Neural cell (in vitro differentiated cells): ENCODE results near the gene HADHB. TPM values are rescaled to one million over a fixed set of nuclear protein-coding genes. Genes with fewer than 3 reads are reported as not detected.

Source experiments
- H2AFZ ChIP-seq: fragments of 200-600, 300-800 bp; sonication (generic), shearing (Covaris generic); 2 replicates; pipeline ENCODE4 v1.6.0; 2014; ENCODE audit warnings: low read depth, mild to moderate bottlenecking, antibody characterized with exemption, low read length, moderate library complexity
- H3F3A ChIP-seq: fragments of 200-600 bp; shearing (Covaris generic); 2 replicates; pipeline ENCODE4 v1.6.1; 2016; ENCODE audit warnings: mild to moderate bottlenecking, moderate library complexity, mixed read lengths, antibody characterized with exemption, low read length; ENCODE audit not compliant: insufficient read depth, poor library complexity, severe bottlenecking
- H3K27ac ChIP-seq: fragments of 200-600, 300-800 bp; sonication (generic), shearing (Covaris generic); 2 replicates; pipeline ENCODE4 v1.5.1; 2014; ENCODE audit warnings: mild to moderate bottlenecking, low read length, moderate library complexity
- H3K27me3 ChIP-seq: fragments of 300-800, 200-600 bp; sonication (generic), shearing (Covaris generic); 2 replicates; pipeline ENCODE4 v1.6.0; 2014; ENCODE audit warnings: mild to moderate bottlenecking, low read depth, low read length, moderate library complexity; ENCODE audit not compliant: insufficient read depth
- H3K36me3 ChIP-seq: fragments of 300-800, 200-600 bp; sonication (generic), shearing (Covaris generic); 2 replicates; pipeline ENCODE4 v1.5.1; 2014; ENCODE audit warnings: mild to moderate bottlenecking, antibody characterized with exemption, low read length, moderate library complexity; ENCODE audit not compliant: insufficient read depth
- H3K4me2 ChIP-seq: fragments of 300-800, 200-600 bp; sonication (generic), shearing (Covaris generic); 2 replicates; pipeline ENCODE4 v1.6.0; 2014; ENCODE audit warnings: mild to moderate bottlenecking, low read length
- H3K4me3 ChIP-seq: fragments of 300-800, 200-600 bp; sonication (generic), shearing (Covaris generic); 2 replicates; pipeline ENCODE4 v1.5.1; 2014; ENCODE audit warnings: mild to moderate bottlenecking, low read length, moderate library complexity
- H3K79me2 ChIP-seq: fragments of 200-600 bp; shearing (Covaris generic); replicated peaks from 2 replicates; pipeline ENCODE4 v1.6.0; 2014; ENCODE audit warnings: mild to moderate bottlenecking, low read length, moderate library complexity; ENCODE audit not compliant: insufficient read depth
- H3K9ac ChIP-seq: fragments of 300-800, 200-600 bp; sonication (generic), shearing (Covaris generic); 2 replicates; pipeline ENCODE4 v1.6.1; 2016; ENCODE audit warnings: mild to moderate bottlenecking, low read length, mixed read lengths
- H3K9me2 ChIP-seq: fragments of 200-600 bp; shearing (Covaris generic); 2 replicates; pipeline ENCODE4 v1.6.1; 2016; ENCODE audit warnings: mild to moderate bottlenecking, low read length, mixed read lengths; ENCODE audit not compliant: insufficient read depth
- H3K9me3 ChIP-seq: fragments of 200-600, 300-800 bp; sonication (generic), shearing (Covaris generic); 2 replicates; pipeline ENCODE4 v1.6.1; 2016; ENCODE audit warnings: mild to moderate bottlenecking, mixed run types, low read length, moderate library complexity, mixed read lengths
- H4K20me1 ChIP-seq: fragments of 200-600 bp; shearing (Covaris generic); 2 replicates; pipeline ENCODE4 v1.6.1; 2016; ENCODE audit warnings: mild to moderate bottlenecking, mixed run types; ENCODE audit not compliant: insufficient read depth
- CTCF ChIP-seq: fragments of 450-650 bp; IDR thresholded peaks from 2 replicates; pipeline ENCODE4 v1.5.1; 2014; ENCODE audit warnings: antibody characterized with exemption, mild to moderate bottlenecking, moderate library complexity; ENCODE audit not compliant: poor library complexity, severe bottlenecking
- EP300 ChIP-seq: fragments of 450-650 bp; conservative IDR thresholded peaks from 2 replicates; pipeline ENCODE4 v1.6.1; 2014; ENCODE audit warnings: antibody characterized with exemption, mild to moderate bottlenecking, moderate library complexity; ENCODE audit not compliant: poor library complexity, severe bottlenecking
- EZH2 ChIP-seq: fragments of 200-600, 300-800 bp; shearing (Covaris generic), sonication (generic); IDR thresholded peaks from 2 replicates; pipeline ENCODE4 v1.6.1; 2014; ENCODE audit warnings: antibody characterized with exemption, low read length, borderline replicate concordance, mild to moderate bottlenecking; ENCODE audit not compliant: insufficient read depth, poor library complexity, severe bottlenecking
- MXI1 ChIP-seq: fragments of 450-650 bp; conservative IDR thresholded peaks from 2 replicates; pipeline ENCODE4 v1.6.1; 2014; ENCODE audit warnings: antibody characterized with exemption, mild to moderate bottlenecking; ENCODE audit not compliant: poor library complexity, severe bottlenecking
- POLR2AphosphoS5 ChIP-seq: IDR thresholded peaks from 2 replicates; pipeline ENCODE4 v1.6.1; 2012
- RAD21 ChIP-seq: fragments of 450-650 bp; conservative IDR thresholded peaks from 2 replicates; pipeline ENCODE4 v1.6.1; 2014; ENCODE audit warnings: antibody characterized with exemption, mild to moderate bottlenecking, moderate library complexity
- REST ChIP-seq: IDR thresholded peaks from 2 replicates; pipeline ENCODE4 v1.6.1; 2012; ENCODE audit warnings: borderline replicate concordance
- SMC3 ChIP-seq: fragments of 450-650 bp; conservative IDR thresholded peaks from 2 replicates; pipeline ENCODE4 v1.6.1; 2014; ENCODE audit warnings: antibody characterized with exemption, mild to moderate bottlenecking, moderate library complexity; ENCODE audit not compliant: poor library complexity
- TAF1 ChIP-seq: IDR thresholded peaks from 2 replicates; pipeline ENCODE4 v1.6.1; 2012; ENCODE audit warnings: low read depth
- polyA plus RNA-seq: library from polyadenylated mRNA; depleted of rRNA; stranded (reverse); fragments of >200 nt; gene quantifications from 2 replicates; pipeline ENCODE4 v1.2.3, GENCODE V29; 2014

HADHB gene
- polyA plus RNA-seq, 1 donor from 2014 or later, result 30.5 TPM

- Histone ChIP-seq H3K9me3 (no peaks in the 10 kb centered on the region), H3K27me3 (no peaks in the 10 kb centered on the region), H3K9me2 (no peaks in the 10 kb centered on the region), H3K79me2 (no peaks in the 10 kb centered on the region), H3F3A (no peaks in the 10 kb centered on the region), H3K27ac (no peak overlapping the region), H4K20me1 (no peaks in the 10 kb centered on the region), H3K4me3 (no peak overlapping the region), H2AFZ (no peak overlapping the region), H3K9ac (no peak overlapping the region), H3K4me2 (no peak overlapping the region), H3K36me3 (peaks cover 9% of the 10 kb centered on the region)
- no peak for TF ChIP-seq RAD21
These were observed 28.9 kb upstream of the HADHB start for GRCh38 chr2:26215833-26216232.

GRCh38 chr2:26216587-26216986 lies 28.2 kb upstream of the HADHB start:
- Histone ChIP-seq H3K4me2 (no peak overlapping the region), H3K9ac (no peak overlapping the region), H3K4me3 (no peak overlapping the region), H2AFZ (no peak overlapping the region), H3F3A (no peaks in the 10 kb centered on the region), H3K9me3 (no peaks in the 10 kb centered on the region), H3K27ac (no peak overlapping the region), H3K27me3 (no peaks in the 10 kb centered on the region), H3K9me2 (no peaks in the 10 kb centered on the region), H3K36me3 (peaks cover 9% of the 10 kb centered on the region), H4K20me1 (no peaks in the 10 kb centered on the region), H3K79me2 (no peaks in the 10 kb centered on the region)
- no peak for TF ChIP-seq EZH2
- TF ChIP-seq RAD21, result no peak
- no peak for TF ChIP-seq SMC3
- TF ChIP-seq EP300, result no peak
- no peak for TF ChIP-seq REST
- no peak for TF ChIP-seq CTCF
- TF ChIP-seq TAF1, result no peak
- TF ChIP-seq MXI1, result no peak
- TF ChIP-seq POLR2AphosphoS5, result no peak

GRCh38 chr2:26217720-26218119 lies 27.0 kb upstream of the HADHB start:
- Histone ChIP-seq H4K20me1 (no peaks in the 10 kb centered on the region), H2AFZ (no peak overlapping the region), H3K4me3 (no peak overlapping the region), H3K9me3 (no peaks in the 10 kb centered on the region), H3K9ac (no peak overlapping the region), H3F3A (no peaks in the 10 kb centered on the region), H3K4me2 (no peak overlapping the region), H3K9me2 (no peaks in the 10 kb centered on the region), H3K79me2 (no peaks in the 10 kb centered on the region), H3K27me3 (no peaks in the 10 kb centered on the region), H3K27ac (no peak overlapping the region), H3K36me3 (peaks cover 9% of the 10 kb centered on the region)
- TF ChIP-seq CTCF (no peak), EP300 (no peak)
